SK-N-SH (cell line): ENCODE results near the gene DDX1. TPM values are rescaled to one million over a fixed set of nuclear protein-coding genes. Genes with fewer than 3 reads are reported as not detected.

Source experiments
- CTCF ChIA-PET: fragments of 300-600, 350-600 bp; formaldehyde crosslinking; extraction: SDS; loops from one replicate; lab custom pipeline; 2021; lab: Yijun Ruan, JAX
- POLR2A ChIA-PET: fragments of 350-600 bp; sonication (Branson Sonifier 250); formaldehyde crosslinking; extraction: SDS; loops from one replicate; lab custom pipeline; 2020; ENCODE audit warnings: antibody characterized with exemption, inconsistent platforms; lab: Yijun Ruan, JAX
- DNase-seq: peaks from one replicate; pipeline ENCODE4 v3.0.0; 2012
- H2AFZ ChIP-seq: fragments of 200-600 bp; sonication (generic); 2 replicates; pipeline ENCODE4 v1.8.1; 2016; ENCODE audit warnings: antibody characterized with exemption, mild to moderate bottlenecking, low read depth
- H3F3A ChIP-seq: fragments of 200-600 bp; sonication (generic); replicated peaks from 2 replicates; pipeline ENCODE3; 2016; ENCODE audit warnings: antibody characterized with exemption, mild to moderate bottlenecking; ENCODE audit not compliant: insufficient read depth
- H3K27ac ChIP-seq, 2 experiments: fragments of 200-500 bp in 1 of 2; fragments of 200-600 bp in 1 of 2; sonication (Bioruptor generic) in 1 of 2; sonication (generic), shearing (Covaris generic) in 1 of 2; 2 replicates each; pipeline versions ENCODE4 v1.5.1 to v1.6.1; 2014 to 2016; ENCODE audit warnings: low read depth in 2 of 2, inconsistent platforms in 1 of 2, low read length in 1 of 2, mild to moderate bottlenecking in 1 of 2, mixed read lengths in 1 of 2
- H3K27me3 ChIP-seq: fragments of 200-600 bp; sonication (generic), shearing (Covaris generic); 2 replicates; pipeline ENCODE4 v1.6.1; 2016; ENCODE audit warnings: mixed run types; ENCODE audit not compliant: insufficient read depth
- H3K36me3 ChIP-seq, 2 experiments: fragments of 200-500 bp in 1 of 2; fragments of 200-600 bp in 1 of 2; sonication (Bioruptor generic) in 1 of 2; sonication (generic) in 1 of 2; replicated peaks in 1 of 2; 2 replicates each; pipeline versions ENCODE3 to v1.5.1; 2014 to 2016; ENCODE audit warnings: low read length in 1 of 2, mild to moderate bottlenecking in 1 of 2; ENCODE audit not compliant: insufficient read depth in 2 of 2, control insufficient read depth in 1 of 2
- H3K4me1 ChIP-seq, 2 experiments: fragments of 200-500 bp in 1 of 2; fragments of 200-600 bp in 1 of 2; sonication (Bioruptor generic) in 1 of 2; sonication (generic), shearing (Covaris generic) in 1 of 2; 2 replicates each; pipeline versions ENCODE4 v1.5.1 to v1.6.1; 2014 to 2016; ENCODE audit warnings: low read depth in 1 of 2, low read length in 1 of 2, mixed run types in 1 of 2; ENCODE audit not compliant: insufficient read depth in 2 of 2, control insufficient read depth in 1 of 2
- H3K4me2 ChIP-seq: fragments of 200-600 bp; sonication (generic), shearing (Covaris generic); 2 replicates; pipeline ENCODE4 v1.6.1; 2017; ENCODE audit warnings: mixed run types
- H3K4me3 ChIP-seq, 2 experiments: fragments of 200-500 bp in 1 of 2; fragments of 200-600 bp in 1 of 2; sonication (Bioruptor generic) in 1 of 2; sonication (generic), shearing (Covaris generic) in 1 of 2; 2 replicates each; pipeline versions ENCODE4 v1.5.1 to v1.8.1; 2014 to 2016; ENCODE audit warnings: low read depth in 2 of 2, inconsistent platforms in 1 of 2, low read length in 1 of 2, mild to moderate bottlenecking in 1 of 2, mixed read lengths in 1 of 2, moderate library complexity in 1 of 2
- H3K79me2 ChIP-seq: fragments of 200-600 bp; sonication (generic); 2 replicates; pipeline ENCODE4 v1.8.1; 2017; ENCODE audit warnings: mild to moderate bottlenecking; ENCODE audit not compliant: insufficient read depth
- H3K9ac ChIP-seq: fragments of 200-600 bp; sonication (generic); 2 replicates; pipeline ENCODE4 v1.6.1; 2017; ENCODE audit warnings: mixed run types
- H3K9me2 ChIP-seq: fragments of 200-600 bp; sonication (generic); 2 replicates; pipeline ENCODE4 v1.6.1; 2017; ENCODE audit warnings: mixed run types
- H3K9me3 ChIP-seq: fragments of 200-600 bp; sonication (generic); 2 replicates; pipeline ENCODE4 v1.6.1; 2017; ENCODE audit warnings: mixed run types, mild to moderate bottlenecking, moderate library complexity
- H4K20me1 ChIP-seq: fragments of 200-600 bp; sonication (generic); 2 replicates; pipeline ENCODE4 v1.6.1; 2017; ENCODE audit warnings: mild to moderate bottlenecking, mixed run types; ENCODE audit not compliant: insufficient read depth
- CHD2 ChIP-seq: fragments of 150-350 bp; IDR thresholded peaks from 2 replicates; pipeline ENCODE4 v1.6.1; 2018; ENCODE audit warnings: low read length; ENCODE audit not compliant: partially characterized antibody
- FOXJ3 ChIP-seq: sonication (generic); formaldehyde crosslinking; IDR thresholded peaks from 2 replicates; pipeline ENCODE4 v1.5.1; 2020; ENCODE audit warnings: mild to moderate bottlenecking, missing genetic modification reagents
- POLR2AphosphoS5 ChIP-seq: IDR thresholded peaks from 2 replicates; pipeline ENCODE4 v1.6.1; 2012; ENCODE audit warnings: low read depth, low read length
- SIN3A ChIP-seq: IDR thresholded peaks from 2 replicates; pipeline ENCODE4 v1.6.1; 2012; ENCODE audit warnings: low read depth, mild to moderate bottlenecking, low read length, moderate library complexity, borderline replicate concordance
- SMC3 ChIP-seq: IDR thresholded peaks from 2 replicates; pipeline ENCODE4 v1.6.1; 2012; ENCODE audit warnings: low read depth, low read length, improper control_type of control experiment
- TEAD4 ChIP-seq: IDR thresholded peaks from 2 replicates; pipeline ENCODE4 v1.4.0; 2012; ENCODE audit warnings: mild to moderate bottlenecking, borderline replicate concordance; ENCODE audit not compliant: insufficient read depth
- USF2 ChIP-seq: fragments of 150-350 bp; IDR thresholded peaks from 2 replicates; pipeline ENCODE4 v1.6.1; 2017; ENCODE audit warnings: antibody characterized with exemption, low read length, low read depth, borderline replicate concordance
- ZBTB33 ChIP-seq: IDR thresholded peaks from 2 replicates; pipeline ENCODE4 v1.4.0; 2012; ENCODE audit warnings: low read depth, borderline replicate concordance
- WGBS: methylation state at CpG from one replicate; pipeline ENCODE4 v1.1.6; 2017; ENCODE audit warnings: low lambda C conversion rate; 5-methylcytosine and 5-hydroxymethylcytosine counted together
- polyA plus RNA-seq, 3 experiments: library from polyadenylated mRNA; depleted of rRNA; stranded (reverse); fragments of >200 nt; gene quantifications; 2 replicates each; pipeline ENCODE4 v1.2.3, GENCODE V29; 2012
- TF ChIP-seq, protein P1 (sequence below): IDR thresholded peaks from 2 replicates; pipeline ENCODE4 v1.4.0; 2012; ENCODE audit warnings: low read depth

The DDX1 gene
- polyA plus RNA-seq, 1 of the 3 experiments (the other 2 are of a cell fraction): 54.5 TPM

DNA sequence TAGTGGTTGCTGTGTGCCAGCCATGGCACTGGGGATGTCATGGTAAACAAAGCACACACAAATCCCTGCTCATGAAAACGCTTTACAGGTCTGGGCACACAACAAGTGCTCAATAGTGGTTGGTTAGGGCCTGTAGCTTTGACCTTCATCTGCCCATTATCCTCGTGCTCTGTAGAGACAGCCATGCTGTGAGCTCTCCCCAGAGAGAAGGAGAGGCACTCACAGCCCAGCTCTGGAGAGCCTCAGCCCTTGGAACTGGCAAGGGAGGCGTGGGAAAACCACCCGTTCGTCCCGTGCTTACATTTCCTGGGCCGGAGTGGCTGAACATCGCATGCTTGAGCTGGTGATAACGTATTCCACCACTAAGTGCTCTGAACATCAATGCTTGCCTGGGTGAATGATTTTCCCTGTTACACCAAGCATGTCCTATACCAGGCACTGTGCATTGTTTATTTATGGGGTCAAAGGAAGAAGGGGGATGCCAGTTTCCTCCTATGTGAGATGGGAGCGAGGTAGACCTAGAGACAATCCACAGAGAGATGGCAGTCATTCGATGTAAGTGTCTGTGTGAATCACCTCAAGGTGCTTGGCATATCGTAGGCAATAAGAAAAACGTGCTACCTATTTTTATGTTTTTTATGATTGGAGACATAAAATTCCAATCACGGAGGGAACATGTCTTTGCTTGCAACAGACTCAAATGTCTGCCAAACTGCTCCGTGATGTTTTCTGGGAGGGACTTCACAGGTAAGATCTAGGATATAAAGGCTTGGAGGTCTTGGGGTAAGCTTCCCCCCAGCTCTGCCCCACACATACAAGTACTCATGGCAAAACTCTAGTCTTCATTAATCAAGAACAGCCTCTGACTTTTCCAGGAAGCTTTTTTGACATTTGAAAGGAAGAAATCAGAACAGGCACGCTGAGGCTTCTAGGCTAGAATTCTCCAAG, 75.5 kb downstream of the DDX1 start:
- CTCF ChIA-PET: interaction anchor here (0.6 to 1.9 kb wide), 3 partner anchors 10 to 22 kb away, joined by 3 to 4 read pairs (median 4); no protein-coding TSS in a partner anchor
- no peak overlapping the region for H3K4me3 ChIP-seq

GRCh38 chr2:15667809-15668556, 76.3 kb downstream of the DDX1 start:
- no peaks in the 10 kb centered on the region for H3K9me3 ChIP-seq
- H3K9me2 ChIP-seq: no peaks in the 10 kb centered on the region
- no peak for DNase-seq
- no peak overlapping the region for H2AFZ ChIP-seq
- no peak overlapping the region for H3K4me2 ChIP-seq
- TF ChIP-seq POLR2AphosphoS5: no peak
- H3K4me1 ChIP-seq: no peaks in the 10 kb centered on the region; a peak in 1 of 4 replicates
- no peaks in the 10 kb centered on the region for H3F3A ChIP-seq
- no peaks in the 10 kb centered on the region for H3K36me3 ChIP-seq
- H4K20me1 ChIP-seq: no peaks in the 10 kb centered on the region
- H3K27ac ChIP-seq: no peak overlapping the region
- CTCF ChIA-PET: interaction anchor here (1.6 to 1.9 kb wide), 3 partner anchors 11 to 31 kb away, joined by 4 to 5 read pairs (median 4); no protein-coding TSS in a partner anchor
- no peaks in the 10 kb centered on the region for H3K27me3 ChIP-seq
- 60% methylated on average over 4 of the region's 4 CpGs for WGBS
- H3K9ac ChIP-seq: no peak overlapping the region
- H3K79me2 ChIP-seq: no peaks in the 10 kb centered on the region
- POLR2A ChIA-PET: no interaction called here
- H3K4me3 ChIP-seq: no peak overlapping the region

More for the DNA sequence above, 75.5 kb downstream of the DDX1 start:
- 49% methylated on average over 15 of the region's 16 CpGs for WGBS
- TF ChIP-seq ZBTB33: no peak
- Histone ChIP-seq H3K9me2 (no peaks in the 10 kb centered on the region), H3F3A (no peaks in the 10 kb centered on the region), H3K4me2 (no peak overlapping the region), H4K20me1 (no peaks in the 10 kb centered on the region), H2AFZ (no peak overlapping the region), H3K79me2 (no peaks in the 10 kb centered on the region), H3K4me1 (no peaks in the 10 kb centered on the region; a peak in 1 of 4 replicates), H3K9me3 (no peaks in the 10 kb centered on the region), H3K36me3 (no peaks in the 10 kb centered on the region), H3K9ac (no peak overlapping the region), H3K27me3 (no peaks in the 10 kb centered on the region), H3K27ac (no peak overlapping the region)
- DNase-seq: no peak
- POLR2A ChIA-PET: no interaction called here

DNA sequence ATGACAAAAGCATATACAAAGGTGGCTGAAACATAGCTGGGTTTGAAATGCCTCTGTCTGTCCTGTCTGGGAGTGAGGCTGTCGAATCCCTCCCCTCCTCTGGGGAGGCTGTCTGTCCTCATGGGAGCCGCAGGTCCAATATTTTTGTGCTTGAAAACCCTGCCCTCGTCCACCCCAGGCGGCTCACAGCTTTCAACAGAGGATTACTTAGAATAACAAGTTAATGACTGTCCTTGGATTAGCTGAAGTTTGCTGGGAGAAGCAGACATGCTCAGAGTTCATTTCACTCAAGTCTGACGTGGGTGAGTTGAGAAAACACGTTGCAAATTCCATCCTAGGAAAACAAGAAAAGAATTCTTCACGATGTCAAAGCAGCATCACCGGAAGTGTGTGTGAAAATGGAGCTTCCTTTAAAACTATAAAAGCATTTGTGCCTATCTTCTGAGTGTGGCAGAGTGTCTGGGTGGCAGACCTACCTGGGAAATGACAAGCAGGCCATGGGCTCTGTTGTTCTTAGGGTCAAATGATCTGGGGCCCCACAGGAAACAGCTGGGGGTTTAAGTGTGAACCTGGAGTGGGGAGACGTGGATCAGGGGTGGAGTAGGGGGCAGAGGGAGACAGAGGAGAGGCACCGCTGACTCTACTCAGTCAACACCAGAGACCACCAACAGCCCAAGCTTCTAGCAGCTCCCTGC, 77.1 kb downstream of the DDX1 start:
- H3K79me2 ChIP-seq: no peaks in the 10 kb centered on the region
- 18% methylated on average over 10 of the region's 10 CpGs for whole genome bisulfite sequencing
- CTCF ChIA-PET: interaction anchor here (1.4 to 1.9 kb wide), 3 partner anchors 16 to 271 kb away, joined by 4 to 6 read pairs (median 5); partner anchors contain the start of gene MYCN
- no peak overlapping the region for H3K27ac ChIP-seq
- H2AFZ ChIP-seq: no peak overlapping the region
- no peak overlapping the region for H3K4me3 ChIP-seq
- no peaks in the 10 kb centered on the region for H3K9me3 ChIP-seq
- H3F3A ChIP-seq: no peaks in the 10 kb centered on the region
- no peaks in the 10 kb centered on the region for H3K27me3 ChIP-seq
- no peak for TF ChIP-seq FOXJ3 (CRISPR knock-in tag)
- TF ChIP-seq CHD2: no peak
- TF ChIP-seq TEAD4: no peak
- no peak for TF ChIP-seq SMC3
- TF ChIP-seq ZBTB33: no peak
- no peak for TF ChIP-seq USF2
- no peak for TF ChIP-seq SIN3A
- TF ChIP-seq, protein P1, sequence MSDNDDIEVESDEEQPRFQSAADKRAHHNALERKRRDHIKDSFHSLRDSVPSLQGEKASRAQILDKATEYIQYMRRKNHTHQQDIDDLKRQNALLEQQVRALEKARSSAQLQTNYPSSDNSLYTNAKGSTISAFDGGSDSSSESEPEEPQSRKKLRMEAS: no peak
- POLR2A ChIA-PET: no interaction called here
- no peaks in the 10 kb centered on the region for H3K36me3 ChIP-seq
- no peak for DNase-seq
- H4K20me1 ChIP-seq: no peaks in the 10 kb centered on the region
- peaks cover 0 to under 1% of the 10 kb centered on the region in 2 experiments; a peak in 1 of 4 replicates for H3K4me1 ChIP-seq
- H3K9ac ChIP-seq: no peak overlapping the region
- H3K9me2 ChIP-seq: no peaks in the 10 kb centered on the region
- no peak overlapping the region for H3K4me2 ChIP-seq
